Fibroblast of the aortic adventitia (primary cell): Measurements from ENCODE around the gene NUP35. TPM values are rescaled to one million over a fixed set of nuclear protein-coding genes. Genes with fewer than 3 reads are reported as not detected.

Experiments
- DNase-seq: peaks from one replicate; pipeline ENCODE4 v3.0.0-alpha.2; 2010; ENCODE audit warnings: low read depth
- H3K4me3 ChIP-seq: 2 replicates; pipeline ENCODE4 v1.5.1; 2011; ENCODE audit warnings: low read depth, mild to moderate bottlenecking, control low read depth, low read length, moderate library complexity
- CTCF ChIP-seq: IDR thresholded peaks from 2 replicates; pipeline ENCODE4 v1.5.1; 2011; ENCODE audit warnings: mild to moderate bottlenecking, low read length, control low read depth, inconsistent platforms; ENCODE audit not compliant: insufficient read depth
- total RNA-seq: library from RNA; depleted of rRNA; stranded (reverse); fragments of >200 nt; gene quantifications from 2 replicates; pipeline ENCODE4 v1.2.3, GENCODE V29; 2012; ENCODE audit warnings: low replicate concordance

Gene NUP35
- total RNA-seq, 1 donor, result 22.3 TPM

GRCh38 chr2:183113630-183114029 is 10.6 kb upstream of the NUP35 start:
- H3K4me3 ChIP-seq, result no peak overlapping the region
- TF ChIP-seq CTCF, result no peak
- no peak for DNase-seq

GRCh38 chr2:183117226-183117625 is 7.0 kb upstream of the NUP35 start:
- no peak overlapping the region for H3K4me3 ChIP-seq
- TF ChIP-seq CTCF, result no peak
- no peak for DNase-seq

GRCh38 chr2:183123117-183123958 is 905 bp upstream of the NUP35 start:
- no peak for DNase-seq
- H3K4me3 ChIP-seq, result peak overlapping the region; percentile 97
- no peak for TF ChIP-seq CTCF

GRCh38 chr2:183123959-183124221 is 353 bp upstream of the NUP35 start:
- H3K4me3 ChIP-seq, result peak overlapping the region; percentile 97
- no peak for DNase-seq
- no peak for TF ChIP-seq CTCF

GRCh38 chr2:183124957-183125255 is 663 bp downstream of the NUP35 start:
- no peak for DNase-seq
- no peak for TF ChIP-seq CTCF
- peak overlapping the region; percentile 97 for H3K4me3 ChIP-seq

- no peak for DNase-seq
These were observed 1.6 kb downstream of the NUP35 start for GRCh38 chr2:183125659-183126341.

More at GRCh38 chr2:183125659-183126341, 1.6 kb downstream of the NUP35 start:
- H3K4me3 ChIP-seq, result peak overlapping the region; percentile 29
- no peak for TF ChIP-seq CTCF
